ENCODE data around the gene LRRC15. TPM values are rescaled to one million over a fixed set of nuclear protein-coding genes. Genes with fewer than 3 reads are reported as not detected.

The LRRC15 gene
- polyA plus RNA-seq, 6 donors from 2014 or later: not detected

DNA sequence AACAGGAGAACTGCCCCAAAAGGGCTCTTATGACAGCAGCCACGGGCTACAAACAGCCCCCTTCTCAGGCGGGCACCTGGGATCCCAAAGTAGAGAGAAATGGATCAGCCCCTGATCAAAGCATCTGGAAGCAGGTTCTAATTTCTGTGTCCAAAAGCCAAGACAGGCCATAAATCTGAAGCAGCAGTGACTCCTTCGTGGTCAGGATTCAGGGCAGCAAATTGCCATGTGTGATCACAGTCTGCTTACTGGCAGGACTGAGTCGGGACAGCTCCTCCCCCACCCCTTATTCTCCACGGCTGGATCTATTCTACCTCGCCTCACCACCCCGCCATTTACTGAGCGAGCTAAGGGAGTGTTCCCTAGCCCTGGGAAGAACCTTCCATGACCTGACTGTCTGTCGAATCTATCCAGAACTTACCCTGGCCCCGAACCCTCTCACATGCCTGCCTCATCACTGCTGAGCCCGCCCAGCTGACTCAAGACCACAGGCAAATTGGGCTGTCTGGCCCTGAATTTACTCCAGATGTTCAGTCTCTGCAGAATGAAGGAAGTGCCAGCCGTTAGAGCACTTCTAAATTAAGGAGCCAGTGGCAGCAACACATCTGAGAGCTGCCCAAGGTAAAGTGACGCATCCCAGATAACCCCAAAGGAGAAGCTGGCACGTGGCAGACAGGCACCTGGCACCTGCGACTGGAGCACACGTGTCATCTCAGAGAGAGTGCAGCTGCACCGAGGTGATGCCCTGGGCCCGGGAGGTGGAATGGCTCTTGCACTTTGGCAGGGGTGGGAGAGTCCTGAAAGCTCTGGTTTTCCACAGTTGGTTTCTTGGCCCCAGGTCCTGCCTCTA is 1.3 kb downstream of the LRRC15 start:
- ATAC-seq (ENCODE audit: low read depth in 2 of 2) (peak; percentile 30 to 43), DNase-seq (no peak)
- Mint-ChIP-seq H3K4me3 (no peak overlapping the region), H3K36me3 (no peaks in the 10 kb centered on the region), H3K27me3 (peaks cover 21 to 69% (median 61%) of the 10 kb centered on the region in 3 donors), H3K9me3 (no peaks in the 10 kb centered on the region), H3K4me1 (peaks cover 0 to 2% (median 0%) of the 10 kb centered on the region in 3 donors), H3K27ac (peak overlapping the region in 1 of 6 donors; percentile 8)

DNA sequence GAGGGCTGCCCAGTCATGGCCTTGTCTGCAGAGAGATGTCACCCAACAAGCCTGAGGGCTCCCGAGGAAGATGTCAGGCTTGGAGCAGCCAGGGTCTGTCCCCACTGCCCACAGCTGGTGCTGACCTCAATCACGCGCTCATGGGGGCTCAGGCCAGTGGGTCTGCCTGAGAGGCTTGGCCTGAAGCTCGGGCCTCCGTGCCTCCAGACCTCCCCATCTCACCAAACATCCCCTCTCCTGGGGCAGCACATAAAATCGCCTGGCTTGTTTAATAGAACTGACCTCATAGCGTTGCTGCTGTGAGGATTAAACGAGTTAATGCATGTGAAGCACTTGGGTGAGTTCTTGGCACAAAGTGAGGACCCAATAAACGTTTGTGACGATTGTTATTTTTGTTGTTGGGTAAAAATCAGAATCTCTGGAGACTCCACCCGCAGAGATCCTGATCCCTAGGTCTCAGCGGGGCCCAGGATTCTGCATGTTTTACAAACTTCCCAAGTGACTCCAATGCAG is 3.5 kb downstream of the LRRC15 start:
- no peak for ATAC-seq (ENCODE audit: low read depth in 2 of 2)
- H3K4me3 Mint-ChIP-seq: peak overlapping the region in 1 of 8 donors; percentile 29

GRCh38 chr3:194365526-194365925 is 4.0 kb downstream of the LRRC15 start:
- H3K27me3 Mint-ChIP-seq: peaks cover 20 to 49% (median 48%) of the 10 kb centered on the region in 3 donors
- no peak overlapping the region for H3K4me3 Mint-ChIP-seq
- H3K36me3 Mint-ChIP-seq: no peaks in the 10 kb centered on the region
- H3K9me3 Mint-ChIP-seq: no peaks in the 10 kb centered on the region
- DNase-seq (no peak), ATAC-seq (ENCODE audit: low read depth in 2 of 2) (no peak)
- H3K27ac Mint-ChIP-seq: peak overlapping the region in 1 of 6 donors; percentile 88
- H3K4me1 Mint-ChIP-seq: peaks cover 0 to 2% (median 0%) of the 10 kb centered on the region in 3 donors

More for the DNA sequence above, 3.5 kb downstream of the LRRC15 start:
- no peak for DNase-seq
- H3K27me3 Mint-ChIP-seq: peaks cover 19 to 54% (median 51%) of the 10 kb centered on the region in 3 donors
- no peak overlapping the region for H3K27ac Mint-ChIP-seq
- H3K9me3 Mint-ChIP-seq: no peaks in the 10 kb centered on the region
- H3K36me3 Mint-ChIP-seq: no peaks in the 10 kb centered on the region
- H3K4me1 Mint-ChIP-seq: peaks cover 0 to 2% (median 0%) of the 10 kb centered on the region in 3 donors

GRCh38 chr3:194364652-194365434 is 4.7 kb downstream of the LRRC15 start:
- H3K36me3 Mint-ChIP-seq: no peaks in the 10 kb centered on the region
- DNase-seq (no peak), ATAC-seq (ENCODE audit: low read depth in 2 of 2) (no peak)
- peaks cover 0 to 2% (median 0%) of the 10 kb centered on the region in 3 donors for H3K4me1 Mint-ChIP-seq
- H3K27ac Mint-ChIP-seq: no peak overlapping the region
- no peaks in the 10 kb centered on the region for H3K9me3 Mint-ChIP-seq
- H3K4me3 Mint-ChIP-seq: no peak overlapping the region
- H3K27me3 Mint-ChIP-seq: peaks cover 18 to 49% (median 48%) of the 10 kb centered on the region in 3 donors

- H3K4me1 Mint-ChIP-seq: peaks cover 0 to 2% (median 0%) of the 10 kb centered on the region in 3 donors
- H3K4me3 Mint-ChIP-seq: no peak overlapping the region
- no peaks in the 10 kb centered on the region for H3K9me3 Mint-ChIP-seq
- no peak for DNase-seq
- no peak overlapping the region for H3K27ac Mint-ChIP-seq
- no peaks in the 10 kb centered on the region for H3K36me3 Mint-ChIP-seq
- H3K27me3 Mint-ChIP-seq: peaks cover 16 to 49% (median 48%) of the 10 kb centered on the region in 3 donors
- ATAC-seq (ENCODE audit: low read depth in 2 of 2): no peak
Observed at GRCh38 chr3:194364314-194364651, 5.3 kb downstream of the LRRC15 start.

- no peak overlapping the region for H3K27ac Mint-ChIP-seq
- ATAC-seq (ENCODE audit: low read depth in 2 of 2): no peak
- no peaks in the 10 kb centered on the region for H3K9me3 Mint-ChIP-seq
- peaks cover 16 to 53% (median 34%) of the 10 kb centered on the region in 3 donors for H3K27me3 Mint-ChIP-seq
- no peak overlapping the region for H3K4me3 Mint-ChIP-seq
- H3K4me1 Mint-ChIP-seq: no peaks in the 10 kb centered on the region
- no peak for DNase-seq
- H3K36me3 Mint-ChIP-seq: no peaks in the 10 kb centered on the region
Observed at GRCh38 chr3:194360568-194360967, 9.0 kb downstream of the LRRC15 start.

DNA sequence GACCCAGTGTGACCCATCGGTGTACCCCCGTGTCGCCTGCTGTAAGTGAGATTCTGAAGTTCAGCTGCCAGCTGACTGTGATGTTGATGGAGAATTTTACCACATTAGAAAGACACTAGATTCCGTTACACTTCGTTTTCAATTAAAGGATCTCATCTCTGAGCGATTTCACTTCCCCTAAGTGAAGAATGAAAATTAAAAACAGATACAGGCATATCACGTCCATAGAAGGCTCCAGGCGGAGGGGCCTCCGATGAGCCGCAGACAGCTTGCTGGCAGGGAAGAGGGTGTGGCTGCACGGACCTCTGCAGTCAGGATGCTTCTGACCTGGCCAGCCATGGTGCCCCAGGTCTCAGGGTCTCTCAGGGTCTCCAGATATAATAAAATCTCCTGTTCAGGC is 11.9 kb downstream of the LRRC15 start:
- no peak overlapping the region for H3K4me3 Mint-ChIP-seq
- peaks cover 18 to 41% (median 34%) of the 10 kb centered on the region in 3 donors for H3K27me3 Mint-ChIP-seq
- no peaks in the 10 kb centered on the region for H3K4me1 Mint-ChIP-seq
- H3K27ac Mint-ChIP-seq: no peak overlapping the region
- no peak for ATAC-seq (ENCODE audit: low read depth in 2 of 2)
- no peaks in the 10 kb centered on the region for H3K9me3 Mint-ChIP-seq
- no peaks in the 10 kb centered on the region for H3K36me3 Mint-ChIP-seq
- DNase-seq: no peak

DNA sequence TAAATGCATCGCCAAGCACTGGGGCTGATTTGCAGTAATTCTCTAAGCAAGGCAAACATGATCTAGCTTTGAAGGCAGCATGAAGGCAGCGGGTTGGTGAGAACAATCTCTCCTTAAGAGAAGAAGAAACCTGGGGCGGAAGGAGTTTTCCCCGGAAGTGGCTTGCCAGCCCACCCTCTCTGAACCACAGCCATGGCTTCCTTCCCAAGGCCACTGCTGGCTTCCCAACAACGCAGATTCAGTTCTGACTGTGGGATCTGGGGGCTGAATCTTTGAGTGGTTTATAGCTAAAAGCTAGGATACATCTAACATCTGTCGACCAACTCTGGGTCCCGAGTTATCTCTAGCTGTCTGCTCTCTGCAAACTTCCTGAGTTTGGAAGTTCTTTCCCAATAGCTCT is 14.2 kb downstream of the LRRC15 start:
- Mint-ChIP-seq H3K27me3 (peaks cover 12 to 40% (median 24%) of the 10 kb centered on the region in 3 donors), H3K27ac (no peak overlapping the region), H3K4me1 (no peaks in the 10 kb centered on the region), H3K4me3 (no peak overlapping the region), H3K9me3 (no peaks in the 10 kb centered on the region), H3K36me3 (no peaks in the 10 kb centered on the region)
- ATAC-seq (ENCODE audit: low read depth in 2 of 2): no peak
- DNase-seq: no peak

DNA sequence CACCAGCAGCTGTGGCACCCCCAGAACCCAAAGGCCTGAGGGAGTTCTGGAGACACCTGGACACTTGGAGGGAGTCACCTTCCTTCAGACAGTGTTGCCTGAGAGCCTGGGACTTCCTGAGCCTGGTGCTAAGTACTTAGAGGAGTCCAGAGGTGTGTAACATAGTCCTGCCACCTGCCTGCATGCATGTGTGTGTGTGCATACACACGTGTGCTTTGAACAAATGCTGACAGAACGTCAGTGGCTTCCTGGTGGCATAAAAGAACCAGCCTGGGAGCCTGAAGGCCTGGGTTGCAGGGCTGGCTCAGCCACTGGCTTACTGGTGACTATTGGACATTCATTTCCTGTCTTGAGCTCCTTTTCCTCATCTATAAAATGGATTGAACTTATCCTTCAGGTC is 15.2 kb downstream of the LRRC15 start:
- H3K4me3 Mint-ChIP-seq: no peak overlapping the region
- no peaks in the 10 kb centered on the region for H3K36me3 Mint-ChIP-seq
- no peak for DNase-seq
- H3K9me3 Mint-ChIP-seq: no peaks in the 10 kb centered on the region
- H3K27me3 Mint-ChIP-seq: peaks cover 12 to 33% (median 14%) of the 10 kb centered on the region in 3 donors
- no peak overlapping the region for H3K27ac Mint-ChIP-seq
- no peak for ATAC-seq (ENCODE audit: low read depth in 2 of 2)
- H3K4me1 Mint-ChIP-seq: no peaks in the 10 kb centered on the region

GRCh38 chr3:194352667-194353246 is 16.8 kb downstream of the LRRC15 start:
- Mint-ChIP-seq H3K27ac (no peak overlapping the region), H3K4me3 (no peak overlapping the region), H3K4me1 (peaks cover 0 to 4% (median 0%) of the 10 kb centered on the region in 3 donors), H3K9me3 (no peaks in the 10 kb centered on the region), H3K27me3 (peaks cover 4 to 20% (median 8%) of the 10 kb centered on the region in 3 donors), H3K36me3 (no peaks in the 10 kb centered on the region)
- DNase-seq: no peak
- ATAC-seq (ENCODE audit: low read depth in 2 of 2): no peak

- no peak for ATAC-seq (ENCODE audit: low read depth in 2 of 2)
- H3K27ac Mint-ChIP-seq: no peak overlapping the region
- H3K4me1 Mint-ChIP-seq: peaks cover 0 to 4% (median 0%) of the 10 kb centered on the region in 3 donors
- H3K36me3 Mint-ChIP-seq: no peaks in the 10 kb centered on the region
- no peak for DNase-seq
- no peaks in the 10 kb centered on the region for H3K9me3 Mint-ChIP-seq
- H3K27me3 Mint-ChIP-seq: peaks cover 4 to 18% (median 8%) of the 10 kb centered on the region in 3 donors
- H3K4me3 Mint-ChIP-seq: no peak overlapping the region
Observed at GRCh38 chr3:194351952-194352536, 17.5 kb downstream of the LRRC15 start.

DNA sequence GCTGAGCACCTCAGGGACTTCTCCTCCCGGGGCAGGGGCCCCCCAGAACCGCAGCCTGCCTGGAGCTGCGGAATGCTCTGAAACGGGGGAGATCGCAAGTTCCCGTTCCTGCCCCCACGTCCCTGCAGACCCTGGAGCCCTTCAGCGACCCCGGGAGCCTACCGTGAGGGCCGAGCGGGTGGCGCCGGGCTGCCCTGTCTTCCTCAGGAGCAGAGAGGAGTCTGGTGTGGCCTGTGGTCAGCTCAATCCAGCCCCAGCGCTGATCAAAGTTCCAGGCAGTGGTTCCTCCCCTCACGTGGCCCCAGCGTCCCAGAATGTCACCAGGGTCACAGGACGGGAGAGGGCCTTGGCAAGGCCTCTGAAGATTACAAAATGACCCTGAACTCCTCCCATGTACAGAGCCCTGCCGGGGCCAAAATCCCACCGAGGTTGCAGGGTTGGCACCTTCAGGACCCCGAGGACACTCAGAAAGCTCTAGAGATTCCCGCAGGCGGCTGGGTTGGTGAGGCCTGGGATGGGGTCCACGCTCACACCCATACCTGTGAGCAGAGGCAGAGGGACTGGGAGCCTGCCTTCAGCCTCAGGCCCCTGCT is 18.4 kb downstream of the LRRC15 start, which contains the start of gene CPN2:
Gene CPN2 (minus strand): TSS at position 249 of the 593 bp plus-strand sequence. CDS start 8,626 bp downstream, outside the sequence.
- DNase-seq (no peak), ATAC-seq (ENCODE audit: low read depth in 2 of 2) (no peak)
- Mint-ChIP-seq H3K9me3 (no peaks in the 10 kb centered on the region), H3K4me1 (peaks cover 0 to 4% (median 0%) of the 10 kb centered on the region in 3 donors), H3K4me3 (no peak within 1 kb of the TSS), H3K27me3 (peaks cover 4 to 14% (median 14%) of the 10 kb centered on the region in 3 donors), H3K36me3 (no peaks in the 10 kb centered on the region), H3K27ac (no peak within 1 kb of the TSS)

DNA sequence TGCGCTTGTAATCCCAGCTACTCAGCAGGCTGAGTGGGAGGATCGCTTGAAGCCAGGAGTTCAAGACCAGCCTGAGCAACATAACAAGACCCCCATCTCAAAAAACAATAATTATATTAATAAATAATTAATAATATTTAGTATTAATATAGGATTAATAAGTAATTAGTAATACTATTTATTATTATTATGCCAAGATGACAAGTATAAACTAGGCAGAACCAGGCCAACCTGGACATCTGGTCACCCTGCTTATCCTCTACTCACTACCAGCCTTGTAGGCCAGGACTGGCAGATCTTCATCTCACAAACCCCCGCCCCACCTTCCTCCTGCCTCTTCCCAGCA is 18.8 kb downstream of the LRRC15 start:
- DNase-seq (no peak), ATAC-seq (ENCODE audit: low read depth in 2 of 2) (no peak)
- H3K4me1 Mint-ChIP-seq: peaks cover 0 to 4% (median 0%) of the 10 kb centered on the region in 3 donors
- H3K27me3 Mint-ChIP-seq: peaks cover 3 to 19% (median 13%) of the 10 kb centered on the region in 3 donors
- no peaks in the 10 kb centered on the region for H3K9me3 Mint-ChIP-seq
- no peak overlapping the region for H3K4me3 Mint-ChIP-seq
- no peaks in the 10 kb centered on the region for H3K36me3 Mint-ChIP-seq
- H3K27ac Mint-ChIP-seq: no peak overlapping the region

All from naive B cell (primary cell).